Keratinocyte (primary cell): ENCODE data around the gene DIS3L2. TPM values are rescaled to one million over a fixed set of nuclear protein-coding genes. Genes with fewer than 3 reads are reported as not detected.

Experiments
- DNase-seq: peaks from one replicate; pipeline ENCODE4 v3.0.0-alpha.2; 2011; ENCODE audit warnings: low read depth, missing footprints, low spot score
- FAIRE-seq: peaks from 2 replicates; lab custom pipeline; 2011; peaks lifted over from hg19 to GRCh38; lab: Jason Lieb, UNC
- H2AFZ ChIP-seq: 2 replicates; pipeline ENCODE4 v1.6.0; 2012; ENCODE audit warnings: low read length, control low read depth, inconsistent platforms; ENCODE audit not compliant: control insufficient read depth
- H3K27ac ChIP-seq: 2 replicates; pipeline ENCODE4 v1.5.1; 2011; ENCODE audit warnings: low read length; ENCODE audit not compliant: control insufficient read depth, insufficient read depth
- H3K27me3 ChIP-seq: 3 replicates; pipeline ENCODE4 v1.6.0; 2011; ENCODE audit warnings: low read length; ENCODE audit not compliant: control insufficient read depth, insufficient read depth; ENCODE audit errors: extremely low read depth
- H3K36me3 ChIP-seq, 2 experiments: 2 replicates in 1 of 2; 3 replicates in 1 of 2; pipeline ENCODE4 v1.5.1; 2011; ENCODE audit warnings: low read length in 2 of 2, mild to moderate bottlenecking in 1 of 2; ENCODE audit not compliant: control insufficient read depth in 2 of 2, insufficient read depth in 2 of 2; ENCODE audit errors: extremely low read depth in 1 of 2
- H3K4me1 ChIP-seq: 3 replicates; pipeline ENCODE4 v1.5.1; 2011; ENCODE audit warnings: low read length; ENCODE audit not compliant: control insufficient read depth, insufficient read depth; ENCODE audit errors: extremely low read depth
- H3K4me2 ChIP-seq: 3 replicates; pipeline ENCODE4 v1.6.0; 2011; ENCODE audit warnings: low read depth, low read length; ENCODE audit not compliant: control insufficient read depth, insufficient read depth; ENCODE audit errors: extremely low read depth
- H3K4me3 ChIP-seq, 3 experiments: fragments of 200-600 bp in 1 of 3; sonication (generic) in 1 of 3; 2 replicates in 2 of 3; 3 replicates in 1 of 3; pipeline ENCODE4 v1.5.1; 2011 to 2016; ENCODE audit warnings: low read length in 3 of 3, mild to moderate bottlenecking in 3 of 3, control low read depth in 2 of 3, inconsistent platforms in 1 of 3, low read depth in 1 of 3, mixed read lengths in 1 of 3, mixed run types in 1 of 3, moderate library complexity in 1 of 3; ENCODE audit not compliant: control insufficient read depth in 2 of 3, insufficient read depth in 2 of 3; ENCODE audit errors: extremely low read depth in 1 of 3
- H3K79me2 ChIP-seq: 2 replicates; pipeline ENCODE4 v1.6.0; 2012; ENCODE audit warnings: low read length; ENCODE audit not compliant: control insufficient read depth, insufficient read depth
- H3K9ac ChIP-seq: 3 replicates; pipeline ENCODE4 v1.6.0; 2011; ENCODE audit warnings: low read length; ENCODE audit not compliant: control insufficient read depth, insufficient read depth; ENCODE audit errors: extremely low read depth
- H3K9me1 ChIP-seq: 3 replicates; pipeline ENCODE4 v1.6.0; 2011; ENCODE audit warnings: low read length; ENCODE audit not compliant: control insufficient read depth, insufficient read depth; ENCODE audit errors: extremely low read depth
- H3K9me3 ChIP-seq: 2 replicates; pipeline ENCODE4 v1.5.1; 2012; ENCODE audit warnings: low read depth, low read length; ENCODE audit not compliant: control insufficient read depth
- H4K20me1 ChIP-seq: 3 replicates; pipeline ENCODE4 v1.6.0; 2011; ENCODE audit warnings: low read length; ENCODE audit not compliant: control insufficient read depth, insufficient read depth; ENCODE audit errors: extremely low read depth
- CTCF ChIP-seq, 3 experiments: IDR thresholded peaks in 1 of 3; conservative IDR thresholded peaks in 1 of 3; optimal IDR thresholded peaks in 1 of 3; 2 replicates in 2 of 3; 3 replicates in 1 of 3; pipeline versions ENCODE3 to v1.5.1; 2011; ENCODE audit warnings: low read length in 3 of 3, mild to moderate bottlenecking in 3 of 3, moderate library complexity in 2 of 3, control low read depth in 1 of 3, inconsistent platforms in 1 of 3; ENCODE audit not compliant: insufficient read depth in 2 of 3; ENCODE audit errors: extremely low read depth in 1 of 3
- EZH2 ChIP-seq: IDR thresholded peaks from one replicate; pipeline ENCODE4 v1.6.1; 2012; ENCODE audit warnings: inconsistent platforms, mild to moderate bottlenecking, low read length, moderate library complexity
- dilution Hi-C: fragments of 300-500 bp; cut with MboI; formaldehyde crosslinking; loops from one replicate; pipeline ENCODE4 v1.7.0; 2020; ENCODE audit warnings: low sequenced_read_pairs; ENCODE audit not compliant: extremely low pct_ligation_motif_present
- polyA plus RNA-seq, 5 experiments: library from polyadenylated mRNA; depleted of rRNA in 3 of 5; stranded (reverse) in 3 of 5; stranded (forward) in 1 of 5; unstranded in 1 of 5; fragments of >200 nt; gene quantifications; 1 replicate in 1 of 5; 2 replicates in 3 of 5; 3 replicates in 1 of 5; pipeline versions ENCODE4 v1.2.1 to v1.2.3, GENCODE V29; 2011 to 2012; ENCODE audit warnings: missing spikeins in 2 of 5, low read depth in 1 of 5, low replicate concordance in 1 of 5

DIS3L2 gene
- polyA plus RNA-seq, 1 donor (not counting 4 experiments of a cell fraction or from before 2014, with no cell fraction given): 8.6 TPM

- dilution Hi-C loops: no loop called here
These were observed 25.0 kb upstream of the DIS3L2 start for GRCh38 chr2:231936491-231936890.

GRCh38 chr2:231937057-231937456, 24.5 kb upstream of the DIS3L2 start:
- Histone ChIP-seq H3K27me3 (peaks cover 6% of the 10 kb centered on the region), H4K20me1 (no peaks in the 10 kb centered on the region), H3K9me1 (no peaks in the 10 kb centered on the region), H3K4me1 (no peaks in the 10 kb centered on the region), H3K4me3 (no peak overlapping the region), H3K79me2 (no peaks in the 10 kb centered on the region), H3K9me3 (no peaks in the 10 kb centered on the region), H3K36me3 (no peaks in the 10 kb centered on the region), H3K4me2 (no peak overlapping the region), H3K27ac (no peak overlapping the region), H2AFZ (no peak overlapping the region), H3K9ac (no peak overlapping the region)
- FAIRE-seq: no peak
- dilution Hi-C loops: no loop called here
- DNase-seq: no peak
- TF ChIP-seq CTCF (optimal IDR thresholded peaks at IDR 0.05 in 1 of 3, IDR thresholded peaks at IDR 0.05 in 1 of 3, conservative IDR thresholded peaks at IDR 0.05 in 1 of 3; ENCODE audit: extremely low read depth in 1 of 3, insufficient read depth in 2 of 3, low read length in 3 of 3): no peak
- no peak for TF ChIP-seq EZH2

More at GRCh38 chr2:231936491-231936890, 25.0 kb upstream of the DIS3L2 start:
- H3K27me3 ChIP-seq: peaks cover 9% of the 10 kb centered on the region
- H3K9me3 ChIP-seq: no peaks in the 10 kb centered on the region
- no peak overlapping the region for H3K27ac ChIP-seq
- no peak overlapping the region for H3K4me3 ChIP-seq
- H3K79me2 ChIP-seq: no peaks in the 10 kb centered on the region
- no peaks in the 10 kb centered on the region for H3K9me1 ChIP-seq
- no peak overlapping the region for H2AFZ ChIP-seq
- no peak overlapping the region for H3K4me2 ChIP-seq
- no peaks in the 10 kb centered on the region for H4K20me1 ChIP-seq
- FAIRE-seq (no peak), DNase-seq (no peak)
- TF ChIP-seq EZH2: no peak
- TF ChIP-seq CTCF (optimal IDR thresholded peaks at IDR 0.05 in 1 of 3, IDR thresholded peaks at IDR 0.05 in 1 of 3, conservative IDR thresholded peaks at IDR 0.05 in 1 of 3; ENCODE audit: extremely low read depth in 1 of 3, insufficient read depth in 2 of 3, low read length in 3 of 3): no peak
- H3K9ac ChIP-seq: no peak overlapping the region
- H3K36me3 ChIP-seq: no peaks in the 10 kb centered on the region
- H3K4me1 ChIP-seq: no peaks in the 10 kb centered on the region
